Nephron (organoid): ENCODE measurements around the gene ROM1.
"Not testable (repeated sequence)": the region's sequence is repeated elsewhere in the genome, so short reads cannot be mapped to it uniquely, and the experiment has no call there.

Source experiments
- H3K27ac Mint-ChIP-seq, 3 experiments: 2 replicates each; pipeline ENCODE4 v1.8.0; 2020; ENCODE audit warnings: mixed read lengths in 3 of 3, mild to moderate bottlenecking in 2 of 3, moderate library complexity in 1 of 3
- H3K27me3 Mint-ChIP-seq: 2 replicates; pipeline ENCODE4 v1.8.0; 2021; ENCODE audit warnings: low read depth, mild to moderate bottlenecking, moderate library complexity, mixed read lengths
- H3K36me3 Mint-ChIP-seq: 2 replicates; pipeline ENCODE4 v1.8.0; 2020; ENCODE audit warnings: low read depth, mixed read lengths
- H3K4me1 Mint-ChIP-seq: 2 replicates; pipeline ENCODE4 v1.8.0; 2020; ENCODE audit warnings: mixed read lengths
- H3K4me3 Mint-ChIP-seq, 3 experiments: 2 replicates each; pipeline ENCODE4 v1.8.0; 2020; ENCODE audit warnings: mild to moderate bottlenecking in 3 of 3, mixed read lengths in 3 of 3, moderate library complexity in 2 of 3
- H3K9me3 Mint-ChIP-seq: 2 replicates; pipeline ENCODE4 v1.8.0; 2020; ENCODE audit warnings: mixed read lengths
- TF ChIP-seq, protein P1 (sequence below), 3 experiments: fragments of 200-600 bp; sonication (generic); IDR thresholded peaks; one replicate each; pipeline ENCODE4 v1.5.0; 2021; ENCODE audit warnings: antibody characterized with exemption in 3 of 3; ENCODE audit not compliant: unreplicated experiment in 3 of 3

Gene ROM1

DNA sequence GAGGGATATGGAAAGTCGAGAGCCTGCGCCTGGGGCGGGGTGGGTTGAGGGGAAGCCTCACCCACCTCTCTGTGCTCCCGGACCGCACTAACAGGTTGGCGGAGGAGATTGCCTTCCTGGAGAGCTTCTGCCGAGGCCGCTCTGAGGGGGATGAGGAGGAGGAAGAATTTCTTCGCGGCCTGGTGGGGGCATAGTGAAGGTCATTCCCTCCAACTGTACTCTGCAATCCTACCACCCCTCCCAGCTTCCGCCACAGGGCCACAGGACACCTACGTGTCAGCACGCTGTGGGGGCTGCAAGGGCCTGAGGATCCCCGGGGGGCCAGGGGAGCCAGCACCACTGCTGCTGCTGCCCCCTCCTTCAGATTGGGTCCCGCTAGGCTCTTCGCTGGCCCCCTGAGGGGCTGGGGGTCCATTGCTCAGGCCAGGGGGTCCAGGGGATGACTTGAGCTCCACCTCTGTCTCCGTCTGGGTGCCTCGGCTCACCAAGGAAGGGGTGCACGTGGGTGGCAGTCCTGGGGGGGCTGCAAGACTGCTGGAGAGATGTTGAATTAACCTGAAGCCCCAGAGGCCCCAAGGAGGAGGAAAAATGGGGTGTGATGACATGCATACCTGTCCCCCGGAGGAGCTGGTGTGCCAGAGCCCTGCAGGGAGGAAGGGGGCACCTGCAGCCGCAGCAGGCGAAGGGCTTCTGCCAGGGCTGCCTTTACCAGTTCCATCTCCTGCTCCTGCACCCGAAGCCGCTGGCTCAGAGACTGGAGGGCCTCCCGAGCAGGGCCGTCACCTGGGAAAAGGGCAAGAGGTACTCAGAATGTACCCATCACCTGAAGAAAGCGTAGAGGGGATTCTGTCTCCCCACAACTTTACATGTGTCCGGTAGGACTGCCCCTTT, 2.0 kb upstream of the ROM1 start:
- Mint-ChIP-seq H3K27me3 (peaks cover 5% of the 10 kb centered on the region), H3K4me1 (peaks cover 22% of the 10 kb centered on the region), H3K4me3 (peak overlapping the region; percentile 91 to 99 (median 97)), H3K36me3 (peaks cover 17% of the 10 kb centered on the region), H3K27ac (peak overlapping the region; percentile 94 to 96 (median 95)), H3K9me3 (no peaks in the 10 kb centered on the region)
- TF ChIP-seq, protein P1, sequence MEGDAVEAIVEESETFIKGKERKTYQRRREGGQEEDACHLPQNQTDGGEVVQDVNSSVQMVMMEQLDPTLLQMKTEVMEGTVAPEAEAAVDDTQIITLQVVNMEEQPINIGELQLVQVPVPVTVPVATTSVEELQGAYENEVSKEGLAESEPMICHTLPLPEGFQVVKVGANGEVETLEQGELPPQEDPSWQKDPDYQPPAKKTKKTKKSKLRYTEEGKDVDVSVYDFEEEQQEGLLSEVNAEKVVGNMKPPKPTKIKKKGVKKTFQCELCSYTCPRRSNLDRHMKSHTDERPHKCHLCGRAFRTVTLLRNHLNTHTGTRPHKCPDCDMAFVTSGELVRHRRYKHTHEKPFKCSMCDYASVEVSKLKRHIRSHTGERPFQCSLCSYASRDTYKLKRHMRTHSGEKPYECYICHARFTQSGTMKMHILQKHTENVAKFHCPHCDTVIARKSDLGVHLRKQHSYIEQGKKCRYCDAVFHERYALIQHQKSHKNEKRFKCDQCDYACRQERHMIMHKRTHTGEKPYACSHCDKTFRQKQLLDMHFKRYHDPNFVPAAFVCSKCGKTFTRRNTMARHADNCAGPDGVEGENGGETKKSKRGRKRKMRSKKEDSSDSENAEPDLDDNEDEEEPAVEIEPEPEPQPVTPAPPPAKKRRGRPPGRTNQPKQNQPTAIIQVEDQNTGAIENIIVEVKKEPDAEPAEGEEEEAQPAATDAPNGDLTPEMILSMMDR (IDR thresholded peaks at IDR 0.05; ENCODE audit: unreplicated experiment in 3 of 3) = no peak

DNA sequence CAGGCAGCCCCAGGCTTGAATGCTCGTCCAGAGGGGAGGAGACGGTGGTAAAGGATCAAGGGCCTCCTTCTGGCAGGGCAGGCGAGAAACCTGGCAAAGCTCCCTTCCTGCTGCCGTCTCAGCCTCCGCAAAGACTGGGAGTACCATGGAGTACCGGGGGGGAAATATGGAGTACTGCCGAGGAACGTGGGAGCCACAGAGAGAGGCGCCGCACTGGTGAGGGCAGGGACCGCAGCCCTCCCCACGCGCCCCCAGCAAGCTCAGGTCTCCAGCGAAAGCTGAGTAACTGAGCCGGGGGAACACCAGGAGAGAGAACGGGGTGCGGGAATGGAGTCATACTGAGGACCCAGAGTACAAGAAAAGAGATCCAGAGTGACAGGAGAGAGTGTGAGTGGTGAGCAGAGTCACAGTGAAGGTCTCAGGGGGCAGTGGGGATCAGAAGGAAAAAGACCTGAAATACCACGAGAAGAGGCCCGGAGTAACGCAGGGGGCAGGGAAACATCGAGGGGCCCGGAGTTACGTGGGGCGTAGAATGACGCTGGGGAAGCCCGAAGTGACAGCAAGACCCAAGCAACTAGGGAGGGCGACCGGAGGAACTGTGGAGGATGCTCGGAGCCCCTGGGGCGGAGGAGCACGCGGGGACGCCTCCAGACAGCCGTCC, 1.2 kb upstream of the ROM1 start:
- peaks cover 22% of the 10 kb centered on the region for H3K4me1 Mint-ChIP-seq
- H3K9me3 Mint-ChIP-seq = no peaks in the 10 kb centered on the region
- peaks cover 5% of the 10 kb centered on the region for H3K27me3 Mint-ChIP-seq
- peak overlapping the region; percentile 94 to 96 (median 95) for H3K27ac Mint-ChIP-seq
- peak overlapping the region; percentile 91 to 99 (median 97) for H3K4me3 Mint-ChIP-seq
- TF ChIP-seq, protein P1 (IDR thresholded peaks at IDR 0.05; ENCODE audit: unreplicated experiment in 3 of 3) = no peak
- H3K36me3 Mint-ChIP-seq = peaks cover 17% of the 10 kb centered on the region

DNA sequence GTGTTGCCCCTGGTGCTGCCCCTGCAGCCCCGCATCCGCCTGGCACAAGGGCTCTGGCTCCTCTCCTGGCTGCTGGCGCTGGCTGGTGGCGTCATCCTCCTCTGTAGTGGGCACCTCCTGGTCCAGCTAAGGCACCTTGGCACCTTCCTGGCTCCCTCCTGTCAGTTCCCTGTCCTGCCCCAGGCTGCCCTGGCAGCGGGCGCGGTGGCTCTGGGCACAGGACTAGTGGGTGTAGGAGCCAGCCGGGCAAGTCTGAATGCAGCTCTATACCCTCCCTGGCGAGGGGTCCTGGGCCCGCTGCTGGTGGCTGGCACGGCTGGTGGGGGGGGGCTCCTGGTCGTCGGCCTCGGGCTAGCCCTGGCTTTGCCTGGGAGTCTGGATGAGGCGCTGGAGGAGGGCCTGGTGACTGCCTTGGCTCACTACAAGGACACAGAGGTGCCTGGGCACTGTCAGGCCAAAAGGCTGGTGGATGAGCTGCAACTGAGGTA, 278 bp downstream of the ROM1 start:
- TF ChIP-seq, protein P1 (IDR thresholded peaks at IDR 0.05; ENCODE audit: unreplicated experiment in 3 of 3) = no peak
- peaks cover 22% of the 10 kb centered on the region for H3K4me1 Mint-ChIP-seq
- H3K4me3 Mint-ChIP-seq = peak overlapping the region; percentile 67 to 85 (median 76)
- peaks cover 5% of the 10 kb centered on the region for H3K27me3 Mint-ChIP-seq
- H3K9me3 Mint-ChIP-seq = no peaks in the 10 kb centered on the region
- peaks cover 9% of the 10 kb centered on the region for H3K36me3 Mint-ChIP-seq
- peak overlapping the region; percentile 90 to 94 (median 94) for H3K27ac Mint-ChIP-seq

DNA sequence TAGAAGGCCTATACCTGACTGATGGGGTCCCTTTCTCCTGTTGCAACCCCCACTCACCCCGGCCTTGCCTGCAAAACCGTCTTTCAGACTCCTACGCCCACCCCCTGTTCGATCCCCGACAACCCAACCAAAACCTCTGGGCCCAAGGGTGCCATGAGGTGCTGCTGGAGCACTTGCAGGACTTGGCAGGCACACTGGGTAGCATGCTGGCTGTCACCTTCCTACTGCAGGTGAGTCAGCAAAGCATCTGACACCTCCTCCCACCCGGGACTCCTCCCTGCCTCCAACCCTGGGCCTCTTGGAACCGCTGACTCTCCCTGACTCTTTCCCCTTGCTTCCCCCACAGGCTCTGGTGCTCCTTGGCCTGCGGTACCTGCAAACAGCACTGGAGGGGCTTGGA, 1.2 kb downstream of the ROM1 start:
- peaks cover 24% of the 10 kb centered on the region for H3K4me1 Mint-ChIP-seq
- TF ChIP-seq, protein P1 (IDR thresholded peaks at IDR 0.05; ENCODE audit: unreplicated experiment in 3 of 3) = no peak

DNA sequence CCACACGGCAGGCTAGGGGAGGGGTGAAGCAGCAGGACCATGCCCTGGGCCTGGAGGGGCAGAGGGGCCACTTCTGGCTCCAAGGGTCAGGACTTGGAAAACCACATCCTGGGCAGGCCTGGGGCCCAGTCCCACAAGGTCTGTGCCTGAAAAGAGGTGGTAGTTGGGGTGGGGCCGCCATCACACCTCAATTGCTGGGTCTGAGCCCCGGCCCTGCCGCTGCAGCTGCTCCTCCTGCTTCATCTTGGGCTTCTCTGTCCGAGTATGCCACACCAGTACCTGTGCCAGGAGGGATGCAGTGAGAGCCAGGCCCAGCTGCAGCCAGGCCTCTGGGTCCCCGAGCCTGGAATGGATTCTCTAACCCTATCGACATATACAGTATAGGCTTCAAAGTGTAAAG, 2.5 kb downstream of the ROM1 start:
- Mint-ChIP-seq H3K27ac (no peak overlapping the region), H3K36me3 (peaks cover 11% of the 10 kb centered on the region), H3K9me3 (no peaks in the 10 kb centered on the region), H3K27me3 (peaks cover under 1% of the 10 kb centered on the region), H3K4me1 (peaks cover 22% of the 10 kb centered on the region), H3K4me3 (no peak overlapping the region)
- TF ChIP-seq, protein P1 (IDR thresholded peaks at IDR 0.05; ENCODE audit: unreplicated experiment in 3 of 3) = no peak

More for the DNA sequence above, 1.2 kb downstream of the ROM1 start:
- Mint-ChIP-seq H3K9me3 (no peaks in the 10 kb centered on the region), H3K4me3 (peak overlapping the region; percentile 77 to 86 (median 85)), H3K27ac (peak overlapping the region; percentile 90 to 94 (median 94)), H3K36me3 (peaks cover 8% of the 10 kb centered on the region), H3K27me3 (peaks cover 5% of the 10 kb centered on the region)

DNA sequence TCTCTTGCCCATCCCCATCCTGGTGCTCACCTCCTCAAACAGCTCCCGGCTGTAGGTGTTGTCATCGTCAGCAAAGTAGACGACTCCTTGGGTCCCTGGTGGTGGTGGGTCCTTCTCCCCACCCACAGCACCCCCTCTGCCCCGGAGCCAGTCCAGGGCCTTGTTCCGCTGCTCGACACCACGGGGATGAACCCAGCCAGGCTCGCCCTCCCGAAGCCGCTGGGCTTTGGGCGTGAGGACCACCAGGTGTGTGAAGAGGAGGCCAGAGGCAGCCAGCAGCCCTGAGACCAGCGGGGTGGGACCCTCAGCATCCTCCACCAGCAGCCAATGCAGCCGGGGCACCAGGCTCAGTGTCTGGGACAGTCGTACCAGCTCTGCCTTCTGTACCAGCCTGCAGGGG, 3.9 kb downstream of the ROM1 start:
- peaks cover 24% of the 10 kb centered on the region for H3K4me1 Mint-ChIP-seq
- not testable (repeated sequence) for H3K27ac Mint-ChIP-seq, H3K4me3 Mint-ChIP-seq, H3K27me3 Mint-ChIP-seq, H3K9me3 Mint-ChIP-seq
- peaks cover 11% of the 10 kb centered on the region for H3K36me3 Mint-ChIP-seq
